Measurements from ENCODE around the gene ZNF853.
"Not testable (repeated sequence)": the region's sequence is repeated elsewhere in the genome, so short reads cannot be mapped to it uniquely, and the experiment has no call there.

Gene ZNF853

DNA sequence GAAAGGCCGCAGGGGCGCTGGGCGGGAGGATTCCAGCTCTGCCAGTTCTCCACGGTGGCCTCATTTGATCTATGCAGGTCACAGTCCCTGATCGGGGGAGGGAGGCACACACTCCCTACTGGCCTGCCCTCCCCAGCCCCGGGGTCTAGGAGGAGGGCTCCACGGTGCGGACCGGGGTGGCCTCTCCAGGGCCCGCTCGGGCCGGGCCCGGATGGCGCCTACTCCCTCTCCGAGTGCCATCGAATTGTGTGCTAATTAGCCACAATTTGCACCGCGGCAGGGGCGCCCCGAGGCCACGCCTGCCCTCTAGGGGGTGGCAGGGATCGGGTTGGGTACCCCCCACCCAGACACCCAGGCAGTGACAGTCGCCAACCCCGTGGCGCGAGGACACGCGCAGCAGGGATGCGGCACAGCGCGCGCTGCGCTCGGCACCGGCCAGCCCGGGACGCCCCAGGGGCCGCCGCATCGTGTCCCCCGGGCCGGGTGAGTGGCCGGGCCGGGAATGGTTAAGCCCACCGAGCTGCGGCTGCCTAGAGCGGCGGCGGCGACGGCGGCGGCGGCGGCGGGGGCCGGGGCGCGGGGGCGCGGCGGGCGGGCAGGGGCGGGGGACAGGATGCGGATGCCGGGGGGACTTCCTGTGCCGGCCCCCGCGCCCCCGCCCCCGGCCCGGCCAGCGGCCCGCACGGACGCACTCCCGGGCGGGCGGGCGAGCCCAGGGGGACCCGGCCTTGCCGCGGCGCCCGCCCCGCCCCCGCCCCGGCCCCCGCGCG lies at the start of gene ZNF853:
TSS of gene ZNF853 (plus strand) at position 658 of the 770 bp plus-strand sequence. CDS start 565 bp downstream, outside the sequence.
- no peak for DNase-seq (ENCODE audit: low spot score)

DNA sequence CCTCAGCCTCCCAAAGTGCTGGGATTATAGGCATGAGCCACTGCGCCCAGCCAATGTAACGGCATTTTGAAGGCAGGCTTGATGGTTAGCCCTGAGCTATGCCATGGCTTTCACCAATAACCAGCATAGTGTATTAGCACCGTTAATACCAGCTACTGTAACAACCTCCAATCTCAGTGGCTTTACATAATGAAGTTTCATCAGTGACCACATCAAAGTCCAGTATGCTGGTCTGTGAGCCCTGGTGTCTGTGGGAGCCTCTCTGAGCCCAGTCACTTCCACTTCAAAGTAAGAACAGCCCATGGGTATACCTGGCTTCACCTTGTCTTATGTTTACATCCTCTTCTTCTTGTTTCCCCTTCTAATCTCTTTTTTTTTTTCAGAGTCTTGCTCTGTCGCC lies 49.8 kb upstream of the ZNF853 start:
- no peak for DNase-seq (ENCODE audit: low spot score)

- no peak for DNase-seq (ENCODE audit: low spot score)
Measured at GRCh38 chr7:6567886-6568285, 47.5 kb upstream of the ZNF853 start.

GRCh38 chr7:6571160-6571779 lies 44.1 kb upstream of the ZNF853 start:
- no peak for DNase-seq (ENCODE audit: low spot score)

GRCh38 chr7:6575281-6576023 lies 40.0 kb upstream of the ZNF853 start:
- DNase-seq (ENCODE audit: low spot score): no peak

- no peak for DNase-seq (ENCODE audit: low spot score)
Measured at GRCh38 chr7:6576024-6576866, 39.2 kb upstream of the ZNF853 start.

DNA sequence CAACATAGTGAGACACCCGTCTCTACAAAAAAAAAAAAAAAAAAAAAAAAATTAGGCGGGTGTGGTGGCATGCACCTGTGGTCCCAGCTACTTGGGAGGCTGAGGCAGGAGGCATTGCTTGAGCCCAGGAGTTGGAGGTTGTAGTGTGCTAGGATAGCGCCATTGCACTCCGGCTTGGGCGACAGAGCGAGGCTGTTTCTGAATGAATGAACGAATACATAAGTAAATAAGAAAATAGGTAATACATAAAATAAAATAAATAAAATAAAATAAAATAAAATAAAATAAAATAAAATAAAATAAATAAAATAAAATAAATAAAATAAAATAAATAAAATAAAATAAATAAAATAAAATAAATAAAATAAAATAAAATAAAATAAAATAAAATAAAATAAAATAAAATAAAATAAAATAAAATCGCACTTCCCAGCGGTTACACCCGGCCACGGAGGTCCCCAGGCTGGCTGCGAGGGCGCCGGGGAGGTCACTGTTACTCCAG lies 38.5 kb upstream of the ZNF853 start:
- not testable (repeated sequence) for DNase-seq (ENCODE audit: low spot score)

GRCh38 chr7:6577369-6578113 lies 37.9 kb upstream of the ZNF853 start, which contains the start of gene ZDHHC4:
ZDHHC4 (plus strand) TSS chr7:6577454; CDS start chr7:6580562, 3,108 bp downstream.
- DNase-seq (ENCODE audit: low spot score): peak; percentile 99

DNA sequence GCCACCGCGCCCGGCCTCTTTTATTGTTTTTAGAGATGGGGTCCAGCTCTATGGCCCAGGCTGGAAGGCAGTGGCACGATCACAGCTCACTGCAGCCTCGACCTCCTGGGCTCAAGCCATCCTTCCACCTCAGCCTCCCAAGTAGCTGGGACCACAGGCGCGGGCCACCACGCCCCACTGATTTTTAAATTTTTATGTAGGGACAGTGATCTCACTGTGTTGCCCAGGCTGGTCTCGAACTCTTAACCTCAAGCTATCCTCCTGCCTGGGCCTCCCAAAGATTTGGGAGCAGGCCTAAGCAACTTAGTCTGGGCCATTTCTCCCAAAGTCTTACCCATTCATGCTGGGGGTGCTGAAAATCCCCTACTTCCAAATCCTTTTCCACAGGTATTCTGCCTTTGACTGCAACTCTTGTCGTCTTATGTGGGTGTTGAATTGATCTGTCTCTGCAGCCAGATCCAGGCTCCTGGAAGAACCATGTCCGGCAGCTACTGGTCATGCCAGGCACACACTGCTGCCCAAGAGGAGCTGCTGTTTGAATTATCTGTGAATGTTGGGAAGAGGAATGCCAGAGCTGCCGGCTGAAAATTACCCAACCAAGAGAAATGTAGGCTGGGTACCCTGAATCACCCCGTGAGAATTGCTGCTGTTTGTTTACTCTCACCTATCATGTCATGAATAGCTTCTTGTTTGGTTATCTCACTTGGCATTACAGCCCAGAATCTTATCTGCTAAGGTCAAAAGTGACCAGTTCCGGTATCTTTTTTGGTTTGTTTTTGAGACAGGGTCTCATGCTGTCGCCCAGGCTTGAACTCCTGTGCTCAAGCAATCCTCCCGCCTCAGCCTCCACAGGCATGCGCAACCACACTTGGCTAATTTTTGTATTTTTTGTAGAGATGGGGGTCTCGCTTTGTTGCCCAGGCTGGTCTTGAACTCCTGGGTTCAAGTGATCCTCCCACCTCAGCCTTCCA lies 37.0 kb upstream of the ZNF853 start:
- no peak for DNase-seq (ENCODE audit: low spot score)

DNA sequence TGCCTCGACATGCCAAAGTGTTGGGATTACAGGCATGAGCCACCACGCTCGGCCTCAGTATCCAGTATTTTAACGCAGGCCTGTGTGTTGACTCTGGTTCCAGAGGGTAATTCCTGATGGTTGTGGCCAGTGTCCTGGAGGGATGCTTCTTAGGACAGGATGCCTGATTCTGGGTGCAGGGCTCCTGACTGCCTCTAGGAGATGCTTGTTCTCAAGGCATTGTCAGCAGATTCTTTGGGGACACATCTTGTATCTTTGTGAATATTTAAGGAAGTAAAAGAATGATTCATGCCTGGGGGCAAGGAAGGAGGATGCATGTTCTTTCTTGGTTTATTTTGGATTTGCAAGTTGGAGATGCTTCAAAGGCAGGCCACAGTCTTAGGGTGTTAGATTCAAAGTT lies 36.0 kb upstream of the ZNF853 start:
- no peak for DNase-seq (ENCODE audit: low spot score)

GRCh38 chr7:6585746-6586432 lies 29.5 kb upstream of the ZNF853 start:
- DNase-seq (ENCODE audit: low spot score): not testable (repeated sequence)

- no peak for DNase-seq (ENCODE audit: low spot score)
Measured at GRCh38 chr7:6588566-6588965, 26.8 kb upstream of the ZNF853 start.

DNA sequence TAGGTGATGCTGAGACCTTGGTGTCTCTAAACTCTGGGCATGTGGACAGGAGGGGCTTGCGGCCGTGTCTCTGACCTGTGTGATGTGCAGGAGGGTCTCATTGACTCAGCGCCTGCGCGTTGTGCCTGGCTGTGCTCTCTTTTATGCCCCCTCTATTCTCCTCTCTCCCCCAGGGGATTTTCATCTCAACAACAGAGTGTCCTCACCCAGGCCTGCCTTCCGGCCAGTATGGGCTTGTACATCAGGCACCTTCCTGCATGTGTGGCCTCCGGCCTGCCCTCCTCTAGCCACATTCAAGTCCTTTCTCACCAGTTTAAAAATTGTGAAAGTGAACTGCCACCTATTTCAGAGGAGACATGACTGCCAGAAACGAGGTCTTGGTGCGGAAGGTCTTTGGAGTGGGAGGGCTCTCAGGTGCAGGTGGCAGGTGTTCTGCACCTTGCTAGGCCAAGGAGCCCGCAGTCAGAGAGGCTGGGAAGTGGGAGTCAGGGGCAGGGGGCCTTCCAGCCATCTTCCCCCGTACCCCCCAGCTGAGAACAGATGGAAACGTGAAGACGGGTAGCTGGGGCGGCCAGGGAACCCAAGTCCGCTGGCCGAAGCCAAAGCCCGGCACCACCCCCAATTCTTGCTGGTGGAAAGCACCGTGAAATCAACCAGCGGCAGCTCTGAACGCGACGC lies 26.1 kb upstream of the ZNF853 start:
- DNase-seq (ENCODE audit: low spot score): no peak

- DNase-seq (ENCODE audit: low spot score): peak; percentile 97
Measured at GRCh38 chr7:6589829-6590644, 25.4 kb upstream of the ZNF853 start, which contains the start of gene INTS15. INTS15 (plus strand) TSS chr7:6590021; CDS start chr7:6590284, 263 bp downstream.

GRCh38 chr7:6590645-6591110 lies 24.7 kb upstream of the ZNF853 start:
- no peak for DNase-seq (ENCODE audit: low spot score)

DNA sequence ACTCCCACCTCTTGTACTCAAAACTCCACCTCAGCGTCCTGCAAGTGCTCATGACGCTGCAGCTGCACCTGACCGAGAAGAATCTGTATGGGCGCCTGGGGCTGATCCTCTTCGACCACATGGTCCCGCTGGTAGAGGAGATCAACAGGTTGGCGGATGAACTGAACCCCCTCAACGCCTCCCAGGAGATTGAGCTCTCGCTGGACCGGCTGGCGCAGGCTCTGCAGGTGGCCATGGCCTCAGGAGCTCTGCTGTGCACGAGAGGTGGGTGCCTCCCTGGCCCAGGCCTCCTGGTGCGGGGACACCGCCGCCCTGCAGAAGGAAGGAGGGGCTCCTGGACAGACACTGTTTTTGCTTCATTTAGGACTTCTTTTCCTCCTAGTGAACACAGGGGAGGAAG lies 15.3 kb upstream of the ZNF853 start:
- no peak for DNase-seq (ENCODE audit: low spot score)

GRCh38 chr7:6604458-6604857 lies 11.0 kb upstream of the ZNF853 start:
- no peak for DNase-seq (ENCODE audit: low spot score)
